Measurements from ENCODE around the gene NME3. TPM values are rescaled to one million over a fixed set of nuclear protein-coding genes. Genes with fewer than 3 reads are reported as not detected.

The NME3 gene
- total and polyA plus RNA-seq, 2 of the 13 experiments (the other 11 are each of a cell fraction or from before 2014, with no cell fraction given): 10.4 to 15.9 TPM

GRCh38 chr16:1812732-1813163, 41.4 kb upstream of the NME3 start (continued):
- peak; percentile 41; the same call in 1 of the 2 replicates for TF ChIP-seq ARID4A (CRISPR knock-in tag; IDR thresholded peaks at IDR 0.05; ENCODE audit: borderline replicate concordance)
- no peak for TF ChIP-seq DDIT3 (CRISPR knock-in tag; IDR thresholded peaks at IDR 0.05)
- TF ChIP-seq ZNF253 (CRISPR knock-in tag; IDR thresholded peaks at IDR 0.05; ENCODE audit: borderline replicate concordance): no peak
- peak; percentile 41; the same call in 1 of the 2 replicates for TF ChIP-seq ATF2 (CRISPR knock-in tag; IDR thresholded peaks at IDR 0.05)
- TF ChIP-seq ZNF788 (CRISPR knock-in tag; IDR thresholded peaks at IDR 0.05; ENCODE audit: borderline replicate concordance): no peak
- TF ChIP-seq TSC22D2 (CRISPR knock-in tag; IDR thresholded peaks at IDR 0.05; ENCODE audit: borderline replicate concordance): no peak
- TF ChIP-seq ZNF616 (CRISPR knock-in tag; IDR thresholded peaks at IDR 0.05; ENCODE audit: low read depth): no peak
- TF ChIP-seq ETV6 (CRISPR knock-in tag; conservative IDR thresholded peaks at IDR 0.05): no peak
- peak; percentile 91 for TF ChIP-seq XRCC5 (optimal IDR thresholded peaks at IDR 0.05; ENCODE audit: low read length)
- TF ChIP-seq USF2 (IDR thresholded peaks at IDR 0.05; ENCODE audit: low read depth, low read length): no peak
- TF ChIP-seq USF2 (CRISPR knock-in tag; IDR thresholded peaks at IDR 0.05; ENCODE audit: borderline replicate concordance): no peak
- peak; percentile 63 for TF ChIP-seq ZNF687 (CRISPR knock-in tag; IDR thresholded peaks at IDR 0.05)
- no peak for TF ChIP-seq PRDM4 (CRISPR knock-in tag; IDR thresholded peaks at IDR 0.05; ENCODE audit: borderline replicate concordance)
- TF ChIP-seq HMGA1 (CRISPR knock-in tag; conservative IDR thresholded peaks at IDR 0.05): no peak

All from HepG2 (cell line).